ENCODE data around the gene CAPN14.

The CAPN14 gene, protein sequence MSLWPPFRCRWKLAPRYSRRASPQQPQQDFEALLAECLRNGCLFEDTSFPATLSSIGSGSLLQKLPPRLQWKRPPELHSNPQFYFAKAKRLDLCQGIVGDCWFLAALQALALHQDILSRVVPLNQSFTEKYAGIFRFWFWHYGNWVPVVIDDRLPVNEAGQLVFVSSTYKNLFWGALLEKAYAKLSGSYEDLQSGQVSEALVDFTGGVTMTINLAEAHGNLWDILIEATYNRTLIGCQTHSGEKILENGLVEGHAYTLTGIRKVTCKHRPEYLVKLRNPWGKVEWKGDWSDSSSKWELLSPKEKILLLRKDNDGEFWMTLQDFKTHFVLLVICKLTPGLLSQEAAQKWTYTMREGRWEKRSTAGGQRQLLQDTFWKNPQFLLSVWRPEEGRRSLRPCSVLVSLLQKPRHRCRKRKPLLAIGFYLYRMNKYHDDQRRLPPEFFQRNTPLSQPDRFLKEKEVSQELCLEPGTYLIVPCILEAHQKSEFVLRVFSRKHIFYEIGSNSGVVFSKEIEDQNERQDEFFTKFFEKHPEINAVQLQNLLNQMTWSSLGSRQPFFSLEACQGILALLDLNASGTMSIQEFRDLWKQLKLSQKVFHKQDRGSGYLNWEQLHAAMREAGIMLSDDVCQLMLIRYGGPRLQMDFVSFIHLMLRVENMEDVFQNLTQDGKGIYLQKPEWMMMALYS

DNA sequence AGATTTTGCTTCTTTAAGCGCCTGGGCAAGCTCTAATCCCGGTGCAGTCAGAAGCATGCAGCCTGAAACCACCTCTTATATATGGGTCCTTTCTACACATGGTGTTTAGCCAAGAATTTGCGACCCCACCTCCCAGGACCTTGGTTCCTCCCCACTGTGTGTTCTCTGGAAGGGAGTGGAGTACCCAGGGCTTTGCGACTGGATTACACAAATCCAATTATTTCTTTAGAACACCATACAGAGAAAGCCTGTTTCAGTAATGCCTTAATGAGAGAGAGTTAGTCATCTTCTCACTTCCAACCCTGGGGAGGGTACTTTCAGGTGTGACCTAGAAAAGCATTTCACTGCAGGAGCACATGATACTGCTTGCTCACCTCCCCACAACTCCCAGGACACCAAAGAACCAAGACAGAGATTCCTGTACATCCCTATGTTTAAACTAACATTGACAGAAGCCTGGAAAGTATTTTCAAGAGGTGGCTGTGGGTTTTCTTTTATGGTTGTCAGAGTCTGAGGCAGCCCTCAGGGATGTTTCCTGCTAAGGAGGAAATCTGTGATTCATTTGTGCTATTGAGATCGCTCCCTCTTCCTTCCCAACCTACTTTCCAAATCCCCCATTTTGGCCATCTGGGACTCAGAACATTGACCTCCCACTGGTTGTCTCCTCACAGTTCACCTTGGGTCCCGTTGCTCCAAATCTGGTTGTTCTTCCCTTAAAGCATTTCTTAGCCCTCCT, at the start of gene CAPN14:
TSS of gene CAPN14 (minus strand) at position 51 of the 736 bp plus-strand sequence. CDS start 12,068 bp downstream, outside the sequence.
- FAIRE-seq = no peak

DNA sequence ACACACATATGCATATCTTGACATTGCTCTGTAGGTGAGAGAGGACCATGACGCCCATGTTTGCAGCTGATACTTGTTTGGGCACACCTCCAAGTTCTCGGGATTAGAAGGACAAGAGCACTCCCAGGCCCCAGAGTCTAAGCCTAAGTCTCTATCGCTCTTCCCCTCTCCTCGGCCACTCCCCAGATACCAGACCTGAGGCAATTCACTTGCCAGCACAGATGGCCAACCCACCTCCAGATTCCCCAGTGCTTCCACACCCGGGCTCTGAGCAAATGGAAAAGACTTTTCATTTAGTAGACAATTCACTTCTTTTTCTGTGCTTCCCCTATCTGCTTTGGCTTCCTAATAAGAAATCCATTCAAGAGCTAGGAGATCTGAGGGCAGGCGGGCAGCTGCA, 49.5 kb upstream of the CAPN14 start:
- FAIRE-seq = no peak

DNA sequence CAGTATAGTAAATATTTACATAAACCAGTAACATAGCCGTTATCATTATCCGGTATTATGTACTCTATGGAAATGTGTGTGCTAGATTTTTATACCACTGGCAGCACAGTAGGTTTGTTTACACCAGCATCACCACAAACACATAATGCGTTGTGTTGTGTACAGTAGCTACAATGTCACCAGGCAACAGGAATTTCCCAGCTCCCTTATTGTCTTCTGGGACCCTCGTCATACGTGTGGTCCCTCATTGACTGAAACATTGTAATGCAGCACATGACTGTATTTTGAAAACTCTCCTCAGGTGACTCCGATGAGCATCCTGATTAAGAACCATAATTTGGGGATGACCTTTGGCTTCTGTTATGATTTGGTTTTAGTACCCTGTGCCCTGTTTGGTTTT, 47.9 kb upstream of the CAPN14 start:
- no peak for FAIRE-seq

- FAIRE-seq = no peak
Measured at GRCh38 chr2:31263636-31264190, 46.4 kb upstream of the CAPN14 start.

DNA sequence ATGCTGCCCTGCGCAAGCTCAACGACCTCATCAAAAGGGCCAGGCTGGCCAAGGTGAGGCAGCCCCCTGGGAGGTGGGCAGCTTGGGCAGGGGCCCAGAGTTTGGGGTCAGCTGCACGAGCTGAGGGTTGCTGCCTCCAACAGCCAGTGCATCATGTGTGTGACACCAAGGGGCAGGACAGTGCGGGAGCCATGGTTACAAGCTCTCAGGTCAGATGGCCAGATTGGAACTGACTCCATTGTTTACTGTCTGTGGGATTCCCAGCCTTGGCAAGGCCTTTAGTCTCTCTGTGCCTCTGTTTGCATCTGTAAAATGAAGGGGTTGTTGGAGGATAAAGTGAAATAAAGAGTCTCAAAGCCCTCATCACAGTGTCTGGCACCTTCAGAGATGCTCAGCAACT, 43.6 kb upstream of the CAPN14 start:
- no peak for FAIRE-seq

DNA sequence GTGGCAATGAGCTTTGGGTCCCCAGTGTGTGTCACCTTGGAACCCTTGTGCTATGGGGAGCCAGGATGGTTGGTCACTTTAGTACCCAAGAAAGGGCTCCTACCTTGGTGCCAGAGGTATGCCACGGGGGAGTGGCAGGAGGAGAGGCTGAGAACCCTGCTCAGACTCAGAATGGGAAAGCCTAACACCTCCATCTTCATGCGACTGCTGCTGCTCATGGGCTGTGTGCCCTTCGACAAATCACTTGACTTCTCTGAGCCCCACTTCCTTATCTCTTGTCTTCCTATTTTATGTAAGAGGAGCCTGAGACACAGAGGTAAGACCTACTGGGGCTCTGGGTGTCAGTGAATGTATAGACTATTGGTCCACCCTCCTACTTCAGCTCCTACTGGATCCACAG, 41.8 kb upstream of the CAPN14 start:
- no peak for FAIRE-seq

- FAIRE-seq = no peak
Measured at GRCh38 chr2:31258351-31258750, 41.0 kb upstream of the CAPN14 start.

DNA sequence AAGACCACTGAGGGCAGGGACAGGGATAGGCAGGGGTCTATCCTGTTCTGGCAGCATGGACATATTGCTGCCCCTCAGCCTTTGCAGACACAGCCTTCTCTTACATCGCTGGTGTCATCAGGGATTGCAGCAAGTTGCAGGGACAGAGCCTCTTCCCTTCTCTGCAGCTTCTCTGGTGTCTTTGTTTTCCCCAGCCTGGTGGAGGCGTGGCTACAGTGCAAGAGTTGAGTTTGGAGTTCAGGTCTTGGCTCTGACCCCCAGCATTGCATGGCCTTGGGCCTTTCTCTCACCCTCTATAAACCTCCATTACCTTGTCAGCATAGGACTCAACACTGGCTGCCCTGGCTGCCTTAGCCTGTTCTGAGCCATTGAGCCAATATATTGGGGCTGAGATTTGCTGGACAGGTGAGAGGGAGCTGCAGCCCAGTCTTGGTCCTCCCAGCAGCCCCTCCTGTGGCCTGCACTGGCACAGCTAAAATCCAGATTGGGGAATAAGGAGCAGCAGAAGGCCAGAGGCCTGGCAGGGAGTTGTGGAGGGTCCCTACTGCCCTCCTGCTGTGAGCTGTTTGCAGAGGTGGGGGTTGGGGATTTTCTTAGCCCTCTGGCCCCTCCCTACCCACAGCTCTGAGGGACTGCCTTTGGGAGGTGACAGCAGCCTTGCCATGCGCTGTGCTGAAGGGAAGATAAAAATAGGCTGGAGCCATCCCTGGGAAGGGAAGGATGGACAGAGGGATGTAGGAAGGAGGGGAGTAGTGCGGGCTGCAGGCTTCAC, 39.5 kb upstream of the CAPN14 start:
- no peak for FAIRE-seq

GRCh38 chr2:31255911-31256571, 38.7 kb upstream of the CAPN14 start:
- FAIRE-seq = no peak

DNA sequence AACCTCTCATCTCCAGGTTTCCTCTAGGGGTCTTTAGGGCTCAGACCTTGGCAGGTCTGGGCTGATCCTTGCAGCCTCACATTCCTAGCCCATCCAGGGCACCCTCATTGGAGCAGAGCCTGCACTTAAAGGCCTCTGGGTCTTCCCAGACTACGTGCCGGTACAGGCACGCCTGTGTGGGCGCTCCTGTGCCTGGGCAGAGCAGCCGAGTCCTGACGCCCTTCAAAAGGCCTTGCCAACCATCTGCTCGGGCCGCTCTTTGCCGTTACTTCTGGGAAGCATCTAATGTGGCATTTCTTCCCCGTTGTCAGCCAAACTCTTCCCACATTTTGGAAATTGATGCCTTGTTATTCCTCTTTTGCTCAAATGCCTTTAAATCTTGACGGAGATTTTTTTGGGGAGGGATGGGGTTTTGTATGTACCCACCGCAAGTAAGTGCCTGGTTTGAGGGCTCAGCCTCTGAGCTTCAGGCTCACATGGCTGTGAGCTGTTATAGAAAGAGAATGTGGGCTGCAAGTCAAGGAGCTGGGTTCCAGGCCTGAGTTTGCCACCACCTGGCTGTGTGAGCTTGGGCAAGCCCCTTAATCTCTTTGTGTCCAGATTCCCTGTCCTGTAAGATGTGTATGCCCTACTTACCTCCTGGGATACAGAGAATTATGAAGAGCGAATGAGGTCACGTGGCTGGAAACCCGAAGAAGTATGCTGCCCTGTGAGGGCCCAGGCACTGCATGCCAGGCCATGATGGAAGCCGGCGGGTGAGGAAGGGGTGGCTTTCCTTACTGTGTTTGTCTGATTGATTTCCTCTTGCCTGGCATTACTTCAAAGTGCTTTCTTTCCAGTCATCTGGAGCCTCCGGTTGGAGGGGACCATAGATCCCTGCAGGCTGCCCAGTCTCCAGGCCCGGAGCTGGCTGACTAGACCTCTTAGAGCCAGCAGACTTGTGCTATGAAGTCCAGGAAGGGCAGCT, 37.2 kb upstream of the CAPN14 start:
- FAIRE-seq = no peak

DNA sequence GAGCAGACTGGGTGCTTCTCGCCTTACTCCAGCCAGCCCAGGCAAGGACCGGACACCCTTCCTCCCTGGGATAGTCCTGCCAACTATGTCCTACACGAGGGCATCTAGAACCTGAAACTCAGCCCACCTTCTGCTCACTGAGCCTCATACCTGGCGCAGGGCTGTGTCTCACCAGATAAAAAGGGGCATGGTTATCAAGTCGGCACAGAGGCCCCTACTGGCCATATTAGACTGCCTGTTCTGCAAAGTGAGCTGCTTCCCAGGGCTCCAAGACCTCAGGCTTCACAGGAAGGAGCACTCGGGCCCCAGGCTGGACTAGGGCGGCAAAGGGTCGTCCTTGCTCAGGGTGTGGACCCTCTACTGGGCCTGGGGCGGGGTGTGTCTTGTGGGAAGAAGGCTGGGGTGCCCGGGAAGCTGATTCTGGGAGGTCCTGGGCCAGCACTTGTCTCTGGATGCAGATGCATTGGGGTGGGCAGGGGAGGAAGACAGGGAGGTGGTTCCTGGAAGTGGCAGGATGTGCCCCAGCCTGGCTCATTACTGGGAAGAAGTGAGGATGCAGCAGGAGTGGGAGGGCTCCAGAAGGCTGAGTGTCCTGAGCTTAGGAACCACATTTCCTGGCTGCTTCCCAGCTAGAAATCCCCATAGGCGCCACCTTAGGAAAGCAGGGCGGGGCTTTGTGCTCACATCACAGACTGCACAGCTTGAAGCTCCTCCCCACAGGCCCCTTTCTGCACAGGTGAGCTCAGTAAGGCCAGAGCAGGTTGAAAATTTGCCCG, 36.2 kb upstream of the CAPN14 start:
- no peak for FAIRE-seq

- FAIRE-seq = no peak
Measured at GRCh38 chr2:31251851-31252250, 34.5 kb upstream of the CAPN14 start.

GRCh38 chr2:31251018-31251417, 33.7 kb upstream of the CAPN14 start:
- FAIRE-seq = no peak

DNA sequence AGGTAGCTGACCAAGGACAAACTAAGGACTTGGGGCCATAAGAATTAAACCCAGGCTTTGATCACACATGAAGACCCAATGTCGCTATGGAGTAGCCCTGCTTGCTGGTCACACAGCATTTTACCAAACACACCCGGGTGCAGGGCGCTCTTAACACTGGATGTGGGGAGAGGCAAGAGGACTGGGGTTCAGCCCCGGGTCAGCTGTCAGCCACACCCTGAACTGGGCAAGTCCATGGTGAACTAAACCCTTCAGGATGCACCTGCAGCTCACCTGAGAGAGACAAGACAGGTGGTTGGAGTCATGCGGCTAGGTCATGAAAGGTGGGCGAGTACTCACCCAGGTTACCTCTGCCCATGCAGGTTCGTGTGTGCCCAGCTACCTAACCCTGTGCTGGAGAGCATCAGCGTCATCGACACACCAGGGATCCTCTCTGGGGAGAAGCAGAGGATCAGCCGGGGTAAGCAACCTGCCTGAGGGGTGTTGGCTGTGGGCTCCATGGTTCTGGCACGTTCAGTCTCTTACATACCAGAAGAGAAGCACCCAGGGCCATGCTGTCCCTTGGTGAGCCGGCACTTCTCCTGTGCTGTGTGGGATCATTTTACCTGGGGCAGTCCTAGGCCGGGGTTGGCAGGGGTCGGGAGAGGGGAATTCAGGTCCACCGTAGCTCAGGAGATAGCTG, 31.8 kb upstream of the CAPN14 start:
- FAIRE-seq = no peak

- FAIRE-seq = no peak
Measured at GRCh38 chr2:31248139-31248538, 30.8 kb upstream of the CAPN14 start.

- no peak for FAIRE-seq
Measured at GRCh38 chr2:31247711-31248110, 30.4 kb upstream of the CAPN14 start.

DNA sequence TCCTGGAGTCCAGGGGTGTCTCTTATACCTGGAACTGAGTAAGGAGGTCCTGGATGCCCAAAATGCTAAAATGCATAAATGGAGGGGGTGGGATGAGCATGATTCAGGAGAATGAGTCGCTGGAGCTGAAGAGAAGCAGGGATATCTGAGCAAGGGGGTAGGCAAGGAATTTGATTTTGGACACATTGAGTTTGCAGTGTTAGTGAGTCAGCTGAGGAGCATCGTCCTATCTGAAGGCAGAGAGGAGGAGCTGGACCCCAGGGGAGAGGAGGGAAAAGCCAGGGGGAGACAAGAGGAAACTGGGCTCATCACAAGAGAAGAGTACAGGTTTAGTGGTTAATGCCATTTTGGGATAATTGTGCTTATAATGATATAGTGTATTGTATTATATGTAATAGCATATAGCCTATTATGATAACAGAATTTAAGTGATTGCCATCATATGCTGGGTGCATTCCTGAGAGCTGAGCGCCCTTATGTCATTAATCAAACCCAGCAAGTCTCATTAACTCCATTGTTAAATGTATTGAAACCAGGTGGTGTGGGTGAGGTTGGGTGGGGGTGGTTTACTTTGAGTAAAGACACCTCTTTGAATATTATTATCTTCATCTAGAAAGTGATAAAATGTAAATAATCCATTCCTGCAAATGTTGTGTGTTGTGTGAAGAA, 29.0 kb upstream of the CAPN14 start:
- FAIRE-seq = no peak

GRCh38 chr2:31244101-31244500, 26.8 kb upstream of the CAPN14 start:
- FAIRE-seq = no peak

GRCh38 chr2:31243053-31243452, 25.7 kb upstream of the CAPN14 start:
- no peak for FAIRE-seq

All from A204.1 (cell line).